AG09309 (cell line): Measurements from ENCODE around the gene BRD3OS.
A peak's percentile ranks its signal among the peaks of the same experiment; 100 is the strongest.

Experiments used
- DNase-seq: peaks from one replicate; pipeline ENCODE4 v3.0.0-alpha.2; 2010; ENCODE audit warnings: low read depth
- H3K4me3 ChIP-seq: 2 replicates; pipeline ENCODE4 v1.5.1; 2011; ENCODE audit warnings: mild to moderate bottlenecking, low read depth, low read length, moderate library complexity; ENCODE audit not compliant: control insufficient read depth
- TF ChIP-seq, protein P1 (sequence below): IDR thresholded peaks from 2 replicates; pipeline ENCODE4 v1.5.1; 2011; ENCODE audit warnings: mild to moderate bottlenecking, low read depth, low read length, inconsistent platforms; ENCODE audit not compliant: insufficient read depth, control insufficient read depth; ENCODE audit errors: missing control alignments

Gene BRD3OS

DNA sequence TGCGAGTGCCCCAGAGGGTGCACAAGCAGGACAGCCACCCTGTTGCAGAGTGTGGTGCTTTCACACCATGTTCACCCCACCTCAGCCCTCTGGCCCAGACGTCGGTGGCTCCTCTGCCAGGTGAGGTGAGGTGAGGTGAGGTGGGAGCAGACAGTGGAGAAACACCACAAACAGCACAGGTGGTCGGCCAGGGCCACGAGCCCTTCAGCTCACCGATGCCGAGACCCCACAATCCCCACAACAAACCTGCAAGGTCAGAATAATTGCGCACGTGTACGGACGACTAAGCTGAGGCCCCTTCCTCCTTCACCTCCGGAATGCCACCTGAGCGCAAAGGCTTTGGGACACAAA is 32.0 kb downstream of the BRD3OS start:
- no peak overlapping the region for H3K4me3 ChIP-seq
- DNase-seq = no peak
- TF ChIP-seq, protein P1, sequence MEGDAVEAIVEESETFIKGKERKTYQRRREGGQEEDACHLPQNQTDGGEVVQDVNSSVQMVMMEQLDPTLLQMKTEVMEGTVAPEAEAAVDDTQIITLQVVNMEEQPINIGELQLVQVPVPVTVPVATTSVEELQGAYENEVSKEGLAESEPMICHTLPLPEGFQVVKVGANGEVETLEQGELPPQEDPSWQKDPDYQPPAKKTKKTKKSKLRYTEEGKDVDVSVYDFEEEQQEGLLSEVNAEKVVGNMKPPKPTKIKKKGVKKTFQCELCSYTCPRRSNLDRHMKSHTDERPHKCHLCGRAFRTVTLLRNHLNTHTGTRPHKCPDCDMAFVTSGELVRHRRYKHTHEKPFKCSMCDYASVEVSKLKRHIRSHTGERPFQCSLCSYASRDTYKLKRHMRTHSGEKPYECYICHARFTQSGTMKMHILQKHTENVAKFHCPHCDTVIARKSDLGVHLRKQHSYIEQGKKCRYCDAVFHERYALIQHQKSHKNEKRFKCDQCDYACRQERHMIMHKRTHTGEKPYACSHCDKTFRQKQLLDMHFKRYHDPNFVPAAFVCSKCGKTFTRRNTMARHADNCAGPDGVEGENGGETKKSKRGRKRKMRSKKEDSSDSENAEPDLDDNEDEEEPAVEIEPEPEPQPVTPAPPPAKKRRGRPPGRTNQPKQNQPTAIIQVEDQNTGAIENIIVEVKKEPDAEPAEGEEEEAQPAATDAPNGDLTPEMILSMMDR = no peak

DNA sequence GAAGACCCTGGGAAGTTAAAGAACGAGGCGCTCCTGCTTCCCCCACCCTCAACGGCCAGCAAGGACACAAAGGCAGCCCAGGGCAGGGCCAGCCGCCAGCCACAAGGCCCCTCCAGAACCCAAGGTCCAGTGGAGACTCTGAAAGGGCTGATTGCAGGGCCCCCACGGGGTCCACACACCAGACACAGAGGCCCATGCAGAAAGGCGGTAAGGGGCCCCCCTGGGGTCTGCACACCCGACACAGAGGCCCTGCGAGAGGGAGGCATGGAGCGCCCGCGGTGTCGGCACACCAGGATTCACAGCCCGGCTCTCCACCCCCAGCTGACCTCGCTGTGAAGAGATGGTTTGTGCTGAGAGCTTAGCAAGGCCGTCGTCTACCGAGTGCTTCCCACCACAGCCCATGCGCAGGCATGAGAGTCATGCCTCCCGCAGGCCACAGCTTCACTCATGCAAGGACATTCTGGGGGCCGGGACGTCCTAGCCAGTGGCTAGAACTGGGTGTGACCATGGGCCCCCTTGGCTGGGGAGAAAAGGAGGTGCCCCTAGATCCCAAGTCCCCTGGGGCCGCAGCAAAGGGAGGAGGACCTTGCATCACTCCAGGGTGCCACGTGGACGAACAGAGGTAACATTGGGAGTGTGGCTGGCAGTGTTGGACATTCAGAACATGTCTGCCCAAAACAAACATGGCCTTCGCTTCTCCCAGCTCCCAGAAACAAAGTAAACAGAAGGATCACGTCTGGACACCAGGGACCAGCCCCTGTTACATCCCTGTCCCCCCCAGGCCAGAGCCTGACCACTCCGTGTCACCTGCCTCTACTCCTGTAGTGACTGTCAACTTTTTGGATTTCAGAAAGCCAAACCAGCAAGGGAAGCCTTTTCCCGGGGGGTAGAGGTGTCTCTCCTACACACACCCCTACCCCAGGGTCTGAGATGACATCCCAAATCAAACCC is 32.7 kb downstream of the BRD3OS start:
- no peak overlapping the region for H3K4me3 ChIP-seq
- TF ChIP-seq, protein P1 = no peak
- DNase-seq = no peak

DNA sequence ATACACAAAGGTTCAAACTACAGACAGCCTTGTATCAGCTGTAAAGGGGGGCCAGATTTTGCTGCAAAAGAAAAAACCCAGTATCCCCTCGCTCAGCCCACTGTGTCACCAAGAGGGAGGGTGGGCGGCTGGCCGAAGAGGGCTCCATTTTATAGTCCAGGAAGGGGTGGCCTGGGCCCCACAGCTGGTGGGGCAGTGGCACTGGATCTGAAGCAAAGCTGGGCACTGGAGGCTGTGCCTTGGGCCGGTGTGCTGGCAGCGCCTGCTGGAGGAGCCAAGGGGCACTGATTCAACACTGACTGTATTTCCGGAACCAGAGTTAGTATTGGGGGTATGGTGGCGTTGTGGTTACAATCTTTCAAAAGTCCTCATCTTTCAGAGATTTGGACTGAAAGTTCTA is 33.4 kb downstream of the BRD3OS start:
- DNase-seq = no peak
- H3K4me3 ChIP-seq = no peak overlapping the region
- TF ChIP-seq, protein P1 = peak; percentile 6

DNA sequence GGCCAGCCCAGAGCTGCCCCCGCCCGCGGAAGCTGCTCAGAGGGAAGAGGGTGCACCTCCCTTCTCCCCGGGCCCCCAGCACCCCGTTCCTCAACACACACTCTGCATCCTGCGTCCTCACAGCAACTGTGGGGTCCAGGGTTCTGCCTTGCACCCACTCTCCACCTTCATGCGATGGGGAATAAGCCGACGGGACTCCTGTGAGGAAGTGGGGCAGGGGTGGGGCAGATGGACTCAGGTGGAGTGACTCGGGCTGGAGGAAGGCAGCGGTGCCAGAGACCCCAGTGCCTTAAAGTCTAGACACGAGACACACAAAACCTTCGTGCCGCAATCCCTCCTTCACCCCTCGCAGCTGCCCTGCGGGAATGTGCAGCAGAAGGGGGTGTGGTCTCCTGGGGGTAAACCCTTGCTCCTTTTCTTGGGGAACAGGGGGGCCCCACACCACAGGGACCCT is 33.9 kb downstream of the BRD3OS start:
- TF ChIP-seq, protein P1 = no peak
- no peak for DNase-seq
- no peak overlapping the region for H3K4me3 ChIP-seq

DNA sequence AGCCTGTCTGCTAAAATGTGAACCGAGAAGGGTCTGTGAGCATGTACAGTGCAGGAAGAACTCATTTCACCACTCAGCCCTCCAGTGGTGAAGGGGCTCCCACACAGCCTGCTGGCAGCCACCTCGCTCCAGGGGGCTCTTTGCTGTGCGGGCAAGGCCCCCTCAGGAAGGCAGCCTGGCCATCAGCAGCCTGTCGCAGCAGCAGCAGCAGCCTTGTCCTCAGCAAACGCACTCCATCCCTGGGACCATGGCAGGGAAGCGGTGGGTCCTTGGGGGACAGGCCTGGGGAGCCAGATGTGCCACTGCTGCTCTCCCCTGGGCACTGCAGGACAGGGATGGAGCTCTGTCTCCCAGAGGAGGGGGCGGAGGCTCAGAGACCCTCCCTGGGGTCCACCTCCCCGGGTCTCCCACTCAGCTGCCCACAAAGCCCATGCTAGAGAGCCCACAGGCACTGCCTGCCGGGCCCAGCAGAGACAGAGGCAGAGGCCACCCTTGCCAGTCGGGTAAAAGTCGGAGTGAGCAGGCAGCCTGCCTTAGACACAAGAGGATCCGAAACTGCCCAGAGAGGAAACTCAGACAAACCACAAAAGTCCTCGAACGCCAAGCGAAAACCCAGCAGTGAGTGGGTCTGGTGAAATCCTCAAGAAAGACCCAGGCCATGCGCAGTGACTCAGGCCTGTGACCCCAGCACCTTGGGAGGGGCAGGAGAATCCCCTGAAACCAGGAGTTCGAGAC is 34.5 kb downstream of the BRD3OS start:
- DNase-seq = no peak
- TF ChIP-seq, protein P1 = no peak
- H3K4me3 ChIP-seq = no peak overlapping the region

DNA sequence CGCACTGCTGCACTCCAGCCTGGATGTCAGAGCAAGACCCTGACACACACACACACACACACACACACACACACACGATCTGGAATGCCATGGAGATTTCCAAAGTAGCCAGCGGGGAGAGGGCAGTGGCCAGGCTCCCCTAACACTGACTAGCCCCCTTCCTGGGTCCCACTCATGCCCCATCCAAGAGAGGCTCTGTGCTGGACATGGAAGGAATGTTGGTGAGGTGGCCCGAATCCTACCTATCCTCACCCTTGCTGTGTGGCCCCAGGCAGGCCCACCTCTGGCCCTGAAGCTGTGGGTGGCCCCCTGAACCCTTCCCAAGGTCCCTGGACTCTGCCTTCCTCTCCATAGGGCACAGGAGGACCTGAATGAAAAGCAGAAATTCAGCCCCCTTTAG is 35.3 kb downstream of the BRD3OS start:
- no peak overlapping the region for H3K4me3 ChIP-seq
- TF ChIP-seq, protein P1 = no peak
- DNase-seq = no peak
